Type B pancreatic cell (in vitro differentiated cells): ENCODE results near the gene IRF9. TPM values are rescaled to one million over a fixed set of nuclear protein-coding genes. Genes with fewer than 3 reads are reported as not detected.
A peak's percentile ranks its signal among the peaks of the same experiment; 100 is the strongest.

Experiments
- DNase-seq: peaks from one replicate; pipeline ENCODE4 v3.0.0; 2021; ENCODE audit warnings: mixed read lengths; ENCODE audit not compliant: unreplicated experiment; ENCODE audit errors: extremely low spot score
- H3K27ac Mint-ChIP-seq: 2 replicates; pipeline ENCODE4 v1.8.0; 2021; ENCODE audit warnings: mild to moderate bottlenecking, mixed read lengths
- H3K27me3 Mint-ChIP-seq: 2 replicates; pipeline ENCODE4 v1.8.0; 2021; ENCODE audit warnings: mixed read lengths
- H3K36me3 Mint-ChIP-seq: 2 replicates; pipeline ENCODE4 v1.8.0; 2021; ENCODE audit warnings: mixed read lengths
- H3K4me1 Mint-ChIP-seq: one replicate; pipeline ENCODE4 v1.8.0; 2021; ENCODE audit warnings: mixed read lengths; ENCODE audit not compliant: unreplicated experiment
- H3K4me3 Mint-ChIP-seq: 2 replicates; pipeline ENCODE4 v1.8.0; 2021; ENCODE audit warnings: mild to moderate bottlenecking, mixed read lengths
- H3K9me3 Mint-ChIP-seq: 2 replicates; pipeline ENCODE4 v1.8.0; 2021; ENCODE audit warnings: mixed read lengths
- total RNA-seq: library from RNA; stranded (reverse); gene quantifications from 2 replicates; pipeline ENCODE4 v1.2.1, GENCODE V29; 2021; ENCODE audit warnings: low replicate concordance
- TF ChIP-seq, protein P1 (sequence below): fragments of 200-600 bp; sonication (generic); conservative IDR thresholded peaks from 2 replicates; pipeline ENCODE4 v1.5.0; 2021; ENCODE audit warnings: antibody characterized with exemption, mild to moderate bottlenecking

IRF9 gene
- total RNA-seq, 1 donor from 2014 or later, result 60.0 TPM

DNA sequence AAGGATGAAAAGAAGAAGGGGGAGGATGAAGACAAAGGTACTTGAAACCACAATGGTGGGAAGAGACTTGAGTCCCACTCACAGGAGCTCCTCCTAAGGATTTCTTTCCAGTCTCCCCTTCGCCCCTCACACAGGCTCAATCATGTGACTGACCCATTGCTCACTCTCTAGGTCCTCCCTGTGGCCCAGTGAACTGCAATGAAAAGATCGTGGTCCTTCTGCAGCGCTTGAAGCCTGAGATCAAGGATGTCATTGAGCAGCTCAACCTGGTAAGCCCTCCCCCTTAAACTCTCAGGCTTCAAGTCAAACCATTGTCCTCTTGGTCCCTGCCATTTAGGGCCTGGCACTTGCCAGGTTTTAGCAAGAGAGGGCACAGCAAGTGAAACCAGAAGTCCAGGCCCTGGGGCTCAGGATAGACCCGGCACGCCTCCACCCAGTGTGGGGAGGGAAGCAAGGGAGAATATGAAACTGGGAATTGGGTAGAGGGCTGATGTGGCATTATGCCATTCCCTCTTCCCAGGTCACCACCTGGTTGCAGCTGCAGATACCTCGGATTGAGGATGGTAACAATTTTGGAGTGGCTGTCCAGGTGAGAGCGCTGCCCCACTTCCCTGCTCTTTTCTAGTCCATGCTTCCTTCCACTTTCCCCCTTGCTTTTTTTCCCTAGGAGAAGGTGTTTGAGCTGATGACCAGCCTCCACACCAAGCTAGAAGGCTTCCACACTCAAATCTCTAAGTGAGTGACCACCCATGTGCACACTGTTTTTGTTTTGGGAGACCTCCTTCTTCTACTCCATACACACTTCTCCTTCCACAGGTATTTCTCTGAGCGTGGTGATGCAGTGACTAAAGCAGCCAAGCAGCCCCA is 23.3 kb upstream of the IRF9 start:
- Mint-ChIP-seq H3K4me3 (peak overlapping the region; percentile 89), H3K4me1 (peaks cover 34% of the 10 kb centered on the region), H3K36me3 (peaks cover 20% of the 10 kb centered on the region), H3K9me3 (no peaks in the 10 kb centered on the region), H3K27me3 (no peaks in the 10 kb centered on the region), H3K27ac (no peak overlapping the region)
- no peak for DNase-seq
- TF ChIP-seq, protein P1, sequence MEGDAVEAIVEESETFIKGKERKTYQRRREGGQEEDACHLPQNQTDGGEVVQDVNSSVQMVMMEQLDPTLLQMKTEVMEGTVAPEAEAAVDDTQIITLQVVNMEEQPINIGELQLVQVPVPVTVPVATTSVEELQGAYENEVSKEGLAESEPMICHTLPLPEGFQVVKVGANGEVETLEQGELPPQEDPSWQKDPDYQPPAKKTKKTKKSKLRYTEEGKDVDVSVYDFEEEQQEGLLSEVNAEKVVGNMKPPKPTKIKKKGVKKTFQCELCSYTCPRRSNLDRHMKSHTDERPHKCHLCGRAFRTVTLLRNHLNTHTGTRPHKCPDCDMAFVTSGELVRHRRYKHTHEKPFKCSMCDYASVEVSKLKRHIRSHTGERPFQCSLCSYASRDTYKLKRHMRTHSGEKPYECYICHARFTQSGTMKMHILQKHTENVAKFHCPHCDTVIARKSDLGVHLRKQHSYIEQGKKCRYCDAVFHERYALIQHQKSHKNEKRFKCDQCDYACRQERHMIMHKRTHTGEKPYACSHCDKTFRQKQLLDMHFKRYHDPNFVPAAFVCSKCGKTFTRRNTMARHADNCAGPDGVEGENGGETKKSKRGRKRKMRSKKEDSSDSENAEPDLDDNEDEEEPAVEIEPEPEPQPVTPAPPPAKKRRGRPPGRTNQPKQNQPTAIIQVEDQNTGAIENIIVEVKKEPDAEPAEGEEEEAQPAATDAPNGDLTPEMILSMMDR, result no peak

GRCh38 chr14:24138396-24139271 is 22.4 kb upstream of the IRF9 start:
- no peaks in the 10 kb centered on the region for H3K9me3 Mint-ChIP-seq
- DNase-seq, result no peak
- peaks cover 20% of the 10 kb centered on the region for H3K36me3 Mint-ChIP-seq
- peak overlapping the region; percentile 89 for H3K4me3 Mint-ChIP-seq
- H3K4me1 Mint-ChIP-seq, result peaks cover 41% of the 10 kb centered on the region
- TF ChIP-seq, protein P1, result no peak
- no peaks in the 10 kb centered on the region for H3K27me3 Mint-ChIP-seq
- no peak overlapping the region for H3K27ac Mint-ChIP-seq

DNA sequence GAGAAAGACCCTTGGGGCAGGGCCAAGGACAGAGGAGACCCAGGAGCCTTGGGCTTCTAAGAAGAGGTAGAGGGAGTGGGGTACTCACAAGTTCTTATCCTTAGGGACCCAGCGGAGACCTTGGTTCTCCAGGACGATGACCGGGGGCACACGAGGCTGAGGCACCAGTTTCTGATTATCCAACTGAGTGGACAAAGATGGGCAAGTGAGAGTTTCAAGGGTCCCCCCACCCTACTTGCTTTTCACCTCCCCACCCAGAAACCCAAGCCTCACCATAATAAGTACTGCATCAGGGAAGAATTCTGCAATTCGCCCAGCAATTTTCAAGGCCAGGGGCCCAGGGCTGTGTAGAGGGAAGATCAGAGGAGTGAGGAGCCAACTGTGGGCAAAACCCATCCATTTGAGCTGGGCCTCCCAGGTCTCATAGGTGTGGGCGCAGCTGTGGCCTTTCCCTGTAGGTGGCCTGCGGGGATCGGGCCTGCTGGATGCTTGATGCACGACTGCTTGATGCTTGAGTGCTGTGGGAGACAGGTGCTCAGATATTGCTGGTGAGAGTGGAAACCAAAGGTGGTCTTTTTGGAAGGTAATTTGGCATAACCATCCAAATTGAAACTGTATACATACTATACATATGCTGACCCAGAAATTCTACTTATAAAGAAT is 21.7 kb upstream of the IRF9 start:
- Mint-ChIP-seq H3K4me1 (peaks cover 41% of the 10 kb centered on the region), H3K9me3 (no peaks in the 10 kb centered on the region), H3K36me3 (peaks cover 20% of the 10 kb centered on the region), H3K4me3 (peak overlapping the region; percentile 89), H3K27me3 (no peaks in the 10 kb centered on the region), H3K27ac (no peak overlapping the region)
- no peak for DNase-seq
- TF ChIP-seq, protein P1, result no peak

- peak within 1 kb of the TSS; percentile 89 for H3K27ac Mint-ChIP-seq
- no peaks in the 10 kb centered on the region for H3K9me3 Mint-ChIP-seq
- H3K27me3 Mint-ChIP-seq, result no peaks in the 10 kb centered on the region
- peak; percentile 99 for DNase-seq
- peak within 1 kb of the TSS; percentile 89 for H3K4me3 Mint-ChIP-seq
- peaks cover 44% of the 10 kb centered on the region for H3K4me1 Mint-ChIP-seq
- peaks cover 20% of the 10 kb centered on the region for H3K36me3 Mint-ChIP-seq
- TF ChIP-seq, protein P1, result peak; percentile 72
Measured at GRCh38 chr14:24141097-24141880, 19.8 kb upstream of the IRF9 start, which contains the start of gene EMC9. TSS of gene EMC9 (minus strand) at chr14:24141591. CDS start at chr14:24141304, 287 bp downstream.

- no peak overlapping the region for H3K27ac Mint-ChIP-seq
- no peaks in the 10 kb centered on the region for H3K9me3 Mint-ChIP-seq
- peaks cover 12% of the 10 kb centered on the region for H3K36me3 Mint-ChIP-seq
- peaks cover 41% of the 10 kb centered on the region for H3K4me1 Mint-ChIP-seq
- no peak for DNase-seq
- TF ChIP-seq, protein P1, result no peak
- peak overlapping the region; percentile 89 for H3K4me3 Mint-ChIP-seq
- no peaks in the 10 kb centered on the region for H3K27me3 Mint-ChIP-seq
Measured at GRCh38 chr14:24143511-24143910, 17.6 kb upstream of the IRF9 start.
